CD4-positive, CD25-positive, alpha-beta regulatory T cell (primary cell): ENCODE results near the gene AIRE. TPM values are rescaled to one million over a fixed set of nuclear protein-coding genes. Genes with fewer than 3 reads are reported as not detected.
A peak's percentile ranks its signal among the peaks of the same experiment; 100 is the strongest.

Source experiments
- ATAC-seq, 2 donors: fragments of 150-1000 bp; cut with Tn5 transposase; one replicate each; pipeline ENCODE4 v1.10.0; 2021; ENCODE audit warnings: low read depth in 2 of 2, moderate number of reproducible peaks in 2 of 2, moderate library complexity in 1 of 2
- DNase-seq, 3 donors: peaks; one replicate each; pipeline versions ENCODE4 v3.0.0 to v3.0.0-alpha.2; 2012 to 2022; ENCODE audit warnings: mixed read lengths in 1 of 3
- H3K27ac ChIP-seq: one replicate; pipeline ENCODE4 v1.7.0; 2013; ENCODE audit warnings: mild to moderate bottlenecking, low read length; ENCODE audit not compliant: insufficient read depth, poor library complexity, severe bottlenecking
- H3K27me3 ChIP-seq: one replicate; pipeline ENCODE4 v1.7.0; 2013; ENCODE audit warnings: low read length; ENCODE audit not compliant: control insufficient read depth, insufficient read depth
- H3K36me3 ChIP-seq: one replicate; pipeline ENCODE4 v1.7.0; 2013; ENCODE audit warnings: mild to moderate bottlenecking, low read length, moderate library complexity; ENCODE audit not compliant: control insufficient read depth, insufficient read depth
- H3K4me1 ChIP-seq: 2 replicates; pipeline ENCODE4 v1.7.0; 2013; ENCODE audit warnings: mild to moderate bottlenecking, low read length; ENCODE audit not compliant: insufficient read depth, control insufficient read depth, poor library complexity, severe bottlenecking
- H3K4me3 ChIP-seq: one replicate; pipeline ENCODE4 v1.7.0; 2013; ENCODE audit warnings: low read depth, mild to moderate bottlenecking, low read length, moderate library complexity
- H3K9me3 ChIP-seq, 2 experiments: 1 replicate in 1 of 2; 2 replicates in 1 of 2; pipeline ENCODE4 v1.7.0; 2013; ENCODE audit warnings: low read length in 2 of 2, mild to moderate bottlenecking in 1 of 2, moderate library complexity in 1 of 2; ENCODE audit not compliant: control insufficient read depth in 2 of 2
- H3K27ac Mint-ChIP-seq, 3 donors: one replicate each; pipeline ENCODE4 v1.8.0; 2020 to 2022; ENCODE audit warnings: mild to moderate bottlenecking in 3 of 3, mixed read lengths in 3 of 3, moderate library complexity in 2 of 3
- H3K27me3 Mint-ChIP-seq: one replicate; pipeline ENCODE4 v1.8.0; 2022; ENCODE audit warnings: mild to moderate bottlenecking, mixed read lengths
- H3K36me3 Mint-ChIP-seq: one replicate; pipeline ENCODE4 v1.8.0; 2020; ENCODE audit warnings: mixed read lengths
- H3K4me1 Mint-ChIP-seq, 4 donors: one replicate each; pipeline ENCODE4 v1.8.0; 2020 to 2022; ENCODE audit warnings: mixed read lengths in 4 of 4, mild to moderate bottlenecking in 1 of 4
- H3K4me3 Mint-ChIP-seq, 4 donors: one replicate each; pipeline ENCODE4 v1.8.0; 2020 to 2022; ENCODE audit warnings: mild to moderate bottlenecking in 4 of 4, mixed read lengths in 4 of 4, moderate library complexity in 3 of 4
- H3K9me3 Mint-ChIP-seq, 7 donors: one replicate each; pipeline ENCODE4 v1.8.0; 2020 to 2022; ENCODE audit warnings: mixed read lengths in 7 of 7, mild to moderate bottlenecking in 3 of 7, moderate library complexity in 2 of 7
- polyA plus RNA-seq, 4 donors: library from polyadenylated mRNA; unstranded; fragments of 300-500 nt; fragmentation: Illumina TruSeq; gene quantifications; one replicate each; pipeline ENCODE4 v1.2.3, GENCODE V29; 2021
- total RNA-seq: library from RNA; stranded (reverse); gene quantifications from one replicate; pipeline ENCODE4 v1.2.3, GENCODE V29; 2022

The AIRE gene
- total and polyA plus RNA-seq, 5 donors from 2014 or later: 0.07 to 2.0 (median 0.39) TPM

GRCh38 chr21:44321846-44322450 lies 36.3 kb downstream of the AIRE start:
- peaks cover 0 to 2% (median 0%) of the 10 kb centered on the region in 7 donors for H3K9me3 Mint-ChIP-seq
- H3K4me3 Mint-ChIP-seq: no peak overlapping the region
- no peaks in the 10 kb centered on the region for H3K4me1 Mint-ChIP-seq
- no peaks in the 10 kb centered on the region for H3K4me1 ChIP-seq
- H3K27ac Mint-ChIP-seq: no peak overlapping the region
- peaks cover 40% of the 10 kb centered on the region for H3K36me3 ChIP-seq
- no peak overlapping the region for H3K27ac ChIP-seq
- no peaks in the 10 kb centered on the region for H3K27me3 ChIP-seq
- no peaks in the 10 kb centered on the region for H3K27me3 Mint-ChIP-seq
- H3K36me3 Mint-ChIP-seq: no peaks in the 10 kb centered on the region
- ATAC-seq (no peak), DNase-seq (no peak)
- no peak overlapping the region for H3K4me3 ChIP-seq
- no peaks in the 10 kb centered on the region for H3K9me3 ChIP-seq

GRCh38 chr21:44322621-44323325 lies 37.1 kb downstream of the AIRE start:
- H3K9me3 Mint-ChIP-seq: peaks cover 0 to 3% (median 0%) of the 10 kb centered on the region in 7 donors
- Histone ChIP-seq H3K36me3 (peaks cover 34% of the 10 kb centered on the region), H3K9me3 (no peaks in the 10 kb centered on the region), H3K27me3 (no peaks in the 10 kb centered on the region), H3K4me3 (no peak overlapping the region), H3K27ac (no peak overlapping the region), H3K4me1 (no peaks in the 10 kb centered on the region)
- H3K4me1 Mint-ChIP-seq: no peaks in the 10 kb centered on the region
- no peaks in the 10 kb centered on the region for H3K36me3 Mint-ChIP-seq
- no peak for ATAC-seq
- H3K27ac Mint-ChIP-seq: no peak overlapping the region
- DNase-seq: no peak
- H3K27me3 Mint-ChIP-seq: no peaks in the 10 kb centered on the region
- H3K4me3 Mint-ChIP-seq: peak overlapping the region in 1 of 4 donors; percentile 82

DNA sequence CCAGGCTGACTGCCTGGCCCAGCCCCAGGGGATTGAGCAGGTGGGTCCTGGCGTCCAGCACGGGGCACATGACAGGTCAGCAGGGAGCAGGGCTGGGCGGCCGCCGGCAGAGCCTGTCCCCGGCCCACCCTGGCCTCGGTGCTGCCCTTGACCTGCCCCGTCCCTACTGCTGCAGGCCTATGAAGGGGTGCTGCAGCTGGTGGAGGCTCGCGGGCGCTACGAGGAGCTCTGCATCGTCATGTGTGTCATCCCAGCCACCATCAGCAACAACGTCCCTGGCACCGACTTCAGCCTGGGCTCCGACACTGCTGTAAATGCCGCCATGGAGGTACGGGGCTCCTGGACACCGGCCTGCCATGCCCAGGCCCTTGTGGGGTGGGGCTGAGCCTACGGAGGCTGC lies 37.9 kb downstream of the AIRE start:
- H3K4me3 Mint-ChIP-seq: no peak overlapping the region
- H3K27ac Mint-ChIP-seq: no peak overlapping the region
- H3K36me3 Mint-ChIP-seq: no peaks in the 10 kb centered on the region
- H3K27ac ChIP-seq: no peak overlapping the region
- peaks cover 28% of the 10 kb centered on the region for H3K36me3 ChIP-seq
- no peaks in the 10 kb centered on the region for H3K27me3 ChIP-seq
- no peaks in the 10 kb centered on the region for H3K9me3 ChIP-seq
- peaks cover 0 to 1% (median 0%) of the 10 kb centered on the region in 4 donors for H3K4me1 Mint-ChIP-seq
- peaks cover 0 to 3% (median 0%) of the 10 kb centered on the region in 7 donors for H3K9me3 Mint-ChIP-seq
- DNase-seq (no peak), ATAC-seq (no peak)
- no peak overlapping the region for H3K4me3 ChIP-seq
- no peaks in the 10 kb centered on the region for H3K4me1 ChIP-seq
- no peaks in the 10 kb centered on the region for H3K27me3 Mint-ChIP-seq

GRCh38 chr21:44324106-44324853 lies 38.6 kb downstream of the AIRE start:
- no peaks in the 10 kb centered on the region for H3K27me3 ChIP-seq
- no peaks in the 10 kb centered on the region for H3K36me3 Mint-ChIP-seq
- H3K27ac ChIP-seq: no peak overlapping the region
- no peaks in the 10 kb centered on the region for H3K27me3 Mint-ChIP-seq
- no peaks in the 10 kb centered on the region for H3K9me3 ChIP-seq
- no peak overlapping the region for H3K27ac Mint-ChIP-seq
- peaks cover 0 to 3% (median 0%) of the 10 kb centered on the region in 4 donors for H3K4me1 Mint-ChIP-seq
- H3K36me3 ChIP-seq: peaks cover 28% of the 10 kb centered on the region
- ATAC-seq (no peak), DNase-seq (no peak)
- no peak overlapping the region for H3K4me3 ChIP-seq
- H3K4me1 ChIP-seq: no peaks in the 10 kb centered on the region
- no peak overlapping the region for H3K4me3 Mint-ChIP-seq
- peaks cover 0 to 3% (median 0%) of the 10 kb centered on the region in 7 donors for H3K9me3 Mint-ChIP-seq

DNA sequence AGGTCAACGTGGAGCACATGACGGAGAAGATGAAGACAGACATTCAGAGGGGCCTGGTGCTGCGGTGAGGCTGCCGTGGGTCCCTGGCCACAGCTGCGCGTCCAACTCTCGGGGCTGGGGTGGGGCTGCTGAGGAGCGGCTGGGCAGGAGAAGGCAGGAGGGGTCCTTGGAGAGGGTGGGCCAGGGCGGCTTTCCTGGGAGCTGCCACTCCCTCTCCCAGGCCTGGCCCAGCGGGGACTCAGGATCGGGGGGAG lies 39.1 kb downstream of the AIRE start:
- Histone ChIP-seq H3K4me3 (no peak overlapping the region), H3K27me3 (no peaks in the 10 kb centered on the region), H3K36me3 (peaks cover 24% of the 10 kb centered on the region), H3K27ac (no peak overlapping the region), H3K9me3 (no peaks in the 10 kb centered on the region), H3K4me1 (no peaks in the 10 kb centered on the region)
- no peaks in the 10 kb centered on the region for H3K27me3 Mint-ChIP-seq
- peaks cover 0 to 3% (median 0%) of the 10 kb centered on the region in 4 donors for H3K4me1 Mint-ChIP-seq
- DNase-seq (no peak), ATAC-seq (no peak)
- no peak overlapping the region for H3K4me3 Mint-ChIP-seq
- peaks cover 0 to 3% (median 0%) of the 10 kb centered on the region in 7 donors for H3K9me3 Mint-ChIP-seq
- H3K27ac Mint-ChIP-seq: no peak overlapping the region
- no peaks in the 10 kb centered on the region for H3K36me3 Mint-ChIP-seq

GRCh38 chr21:44325386-44326271 lies 40.0 kb downstream of the AIRE start:
- no peak overlapping the region for H3K27ac Mint-ChIP-seq
- peaks cover 0 to 3% (median 0%) of the 10 kb centered on the region in 7 donors for H3K9me3 Mint-ChIP-seq
- peaks cover 0 to 3% (median 0%) of the 10 kb centered on the region in 4 donors for H3K4me1 Mint-ChIP-seq
- Histone ChIP-seq H3K27ac (no peak overlapping the region), H3K4me3 (no peak overlapping the region), H3K4me1 (no peaks in the 10 kb centered on the region), H3K9me3 (no peaks in the 10 kb centered on the region), H3K36me3 (peaks cover 22% of the 10 kb centered on the region), H3K27me3 (no peaks in the 10 kb centered on the region)
- DNase-seq (no peak), ATAC-seq (no peak)
- no peaks in the 10 kb centered on the region for H3K27me3 Mint-ChIP-seq
- H3K4me3 Mint-ChIP-seq: no peak overlapping the region
- H3K36me3 Mint-ChIP-seq: no peaks in the 10 kb centered on the region

- peaks cover 19% of the 10 kb centered on the region for H3K36me3 ChIP-seq
- H3K27ac Mint-ChIP-seq: no peak overlapping the region
- H3K4me3 Mint-ChIP-seq: no peak overlapping the region
- H3K27me3 ChIP-seq: no peaks in the 10 kb centered on the region
- H3K36me3 Mint-ChIP-seq: no peaks in the 10 kb centered on the region
- H3K9me3 ChIP-seq: no peaks in the 10 kb centered on the region
- no peak overlapping the region for H3K27ac ChIP-seq
- no peaks in the 10 kb centered on the region for H3K4me1 ChIP-seq
- DNase-seq (no peak), ATAC-seq (no peak)
- H3K9me3 Mint-ChIP-seq: peaks cover 0 to 3% (median 0%) of the 10 kb centered on the region in 7 donors
- no peak overlapping the region for H3K4me3 ChIP-seq
- H3K4me1 Mint-ChIP-seq: peaks cover 0 to 3% (median 0%) of the 10 kb centered on the region in 4 donors
- no peaks in the 10 kb centered on the region for H3K27me3 Mint-ChIP-seq
Observed at GRCh38 chr21:44326272-44326647, 40.6 kb downstream of the AIRE start.
